Bone marrow (tissue), 2 donors: ENCODE measurements around the gene NR1H4.
A peak's percentile ranks its signal among the peaks of the same experiment; 100 is the strongest.
"Not testable (repeated sequence)": the region's sequence is repeated elsewhere in the genome, so short reads cannot be mapped to it uniquely, and the experiment has no call there.

Source experiments
- DNase-seq, 2 donors: peaks; one replicate each; lab custom pipeline; 2025; lab: John Stamatoyannopoulos, UW

The NR1H4 gene

GRCh38 chr12:100515968-100516367 is 42.3 kb downstream of the NR1H4 start:
- no peak for DNase-seq

- DNase-seq: no peak
These were observed 44.7 kb downstream of the NR1H4 start for GRCh38 chr12:100518376-100518775.

GRCh38 chr12:100520048-100520769 is 46.5 kb downstream of the NR1H4 start:
- DNase-seq: no peak

GRCh38 chr12:100521958-100522357 is 48.3 kb downstream of the NR1H4 start:
- no peak for DNase-seq

GRCh38 chr12:100528034-100528433 is 54.4 kb downstream of the NR1H4 start:
- DNase-seq: no peak

- DNase-seq: no peak
These were observed 54.9 kb downstream of the NR1H4 start for GRCh38 chr12:100528471-100529127.

- DNase-seq: no peak
These were observed 56.2 kb downstream of the NR1H4 start for GRCh38 chr12:100529756-100530350.

- no peak for DNase-seq
These were observed 59.7 kb downstream of the NR1H4 start for GRCh38 chr12:100533376-100533775.

- DNase-seq: no peak
These were observed 61.1 kb downstream of the NR1H4 start for GRCh38 chr12:100534625-100535227.

GRCh38 chr12:100539202-100539601 is 65.5 kb downstream of the NR1H4 start:
- DNase-seq: no peak

- DNase-seq: no peak
These were observed 70.5 kb downstream of the NR1H4 start for GRCh38 chr12:100544165-100544564.

- DNase-seq: no peak
These were observed 71.4 kb downstream of the NR1H4 start for GRCh38 chr12:100545092-100545491.

GRCh38 chr12:100553936-100554335 is 80.3 kb downstream of the NR1H4 start:
- DNase-seq: no peak

GRCh38 chr12:100554608-100555077 is 81.0 kb downstream of the NR1H4 start:
- DNase-seq: peak in 1 of 2 donors; percentile 19

- no peak for DNase-seq
These were observed 82.1 kb downstream of the NR1H4 start for GRCh38 chr12:100555722-100556121.

GRCh38 chr12:100557357-100557756 is 83.7 kb downstream of the NR1H4 start:
- no peak for DNase-seq

GRCh38 chr12:100559261-100559660 is 85.6 kb downstream of the NR1H4 start:
- not testable (repeated sequence) for DNase-seq

GRCh38 chr12:100564090-100564489 is 90.4 kb downstream of the NR1H4 start:
- DNase-seq: no peak

GRCh38 chr12:100564905-100565467 is 91.3 kb downstream of the NR1H4 start:
- no peak for DNase-seq

GRCh38 chr12:100565987-100566545 is 92.4 kb downstream of the NR1H4 start:
- DNase-seq: no peak

- DNase-seq: no peak
These were observed 93.4 kb downstream of the NR1H4 start for GRCh38 chr12:100566887-100567637.
